Epithelial cell of proximal tubule (primary cell): ENCODE measurements around the gene HNRNPF. TPM values are rescaled to one million over a fixed set of nuclear protein-coding genes. Genes with fewer than 3 reads are reported as not detected.

Source experiments
- DNase-seq: peaks from one replicate; pipeline ENCODE4 v3.0.0-alpha.2; 2011; ENCODE audit warnings: low read depth
- H3K4me3 ChIP-seq: 2 replicates; pipeline ENCODE4 v1.5.1; 2011; ENCODE audit warnings: low read depth, mild to moderate bottlenecking, low read length
- CTCF ChIP-seq: conservative IDR thresholded peaks from 2 replicates; pipeline ENCODE4 v1.5.1; 2012; ENCODE audit warnings: low read depth, mild to moderate bottlenecking, low read length
- total RNA-seq: library from RNA; depleted of rRNA; stranded (reverse); fragments of >200 nt; gene quantifications from 2 replicates; pipeline ENCODE4 v1.2.3, GENCODE V29; 2015

The HNRNPF gene
- total RNA-seq, 1 donor from 2014 or later: 207 TPM

GRCh38 chr10:43390333-43390732, 18.7 kb downstream of the HNRNPF start:
- DNase-seq: no peak
- no peak for TF ChIP-seq CTCF

DNA sequence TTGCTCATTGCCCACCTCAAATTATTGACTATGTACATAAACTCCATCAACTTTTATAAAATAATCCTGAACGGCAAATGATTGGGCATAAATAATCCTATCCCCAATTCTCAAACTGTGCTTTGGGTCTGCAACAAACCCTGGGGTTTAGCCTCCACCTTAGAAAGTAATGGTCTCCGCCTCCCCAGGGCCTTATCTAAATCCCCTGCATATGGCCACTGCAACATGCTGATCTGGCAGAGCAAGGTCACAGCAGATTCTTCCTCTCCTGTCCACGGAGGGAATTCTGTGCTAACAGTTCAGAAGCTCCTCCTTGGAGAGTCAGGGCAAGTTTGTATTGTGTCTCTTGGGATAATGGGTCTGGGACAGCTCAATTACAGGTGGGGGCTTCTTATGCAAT, 19.1 kb downstream of the HNRNPF start:
- no peak for TF ChIP-seq CTCF
- no peak for DNase-seq
- no peak overlapping the region for H3K4me3 ChIP-seq

More at GRCh38 chr10:43390333-43390732, 18.7 kb downstream of the HNRNPF start:
- H3K4me3 ChIP-seq: no peak overlapping the region

DNA sequence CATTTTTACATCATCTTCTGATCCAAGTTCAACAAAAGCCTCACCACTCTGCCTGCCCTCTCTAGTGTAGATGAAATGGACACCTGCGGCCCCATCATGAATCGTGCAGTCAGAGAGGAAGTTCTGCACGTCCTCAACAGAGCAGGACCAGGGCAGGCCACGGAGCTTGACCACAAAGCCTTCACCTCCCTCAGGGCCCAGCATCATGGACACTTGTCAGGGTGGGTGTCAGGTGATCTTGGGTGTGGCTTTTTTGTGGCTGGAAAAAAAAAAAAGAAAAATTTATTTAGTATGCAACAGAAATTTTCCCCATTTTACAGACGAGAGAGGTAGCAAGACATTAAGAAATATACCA, 21.3 kb downstream of the HNRNPF start:
- no peak overlapping the region for H3K4me3 ChIP-seq
- TF ChIP-seq CTCF: no peak
- no peak for DNase-seq

GRCh38 chr10:43386981-43387677, 21.9 kb downstream of the HNRNPF start:
- TF ChIP-seq CTCF: no peak
- H3K4me3 ChIP-seq: no peak overlapping the region
- no peak for DNase-seq

GRCh38 chr10:43386549-43386948, 22.4 kb downstream of the HNRNPF start:
- H3K4me3 ChIP-seq: no peak overlapping the region
- TF ChIP-seq CTCF: no peak
- no peak for DNase-seq

DNA sequence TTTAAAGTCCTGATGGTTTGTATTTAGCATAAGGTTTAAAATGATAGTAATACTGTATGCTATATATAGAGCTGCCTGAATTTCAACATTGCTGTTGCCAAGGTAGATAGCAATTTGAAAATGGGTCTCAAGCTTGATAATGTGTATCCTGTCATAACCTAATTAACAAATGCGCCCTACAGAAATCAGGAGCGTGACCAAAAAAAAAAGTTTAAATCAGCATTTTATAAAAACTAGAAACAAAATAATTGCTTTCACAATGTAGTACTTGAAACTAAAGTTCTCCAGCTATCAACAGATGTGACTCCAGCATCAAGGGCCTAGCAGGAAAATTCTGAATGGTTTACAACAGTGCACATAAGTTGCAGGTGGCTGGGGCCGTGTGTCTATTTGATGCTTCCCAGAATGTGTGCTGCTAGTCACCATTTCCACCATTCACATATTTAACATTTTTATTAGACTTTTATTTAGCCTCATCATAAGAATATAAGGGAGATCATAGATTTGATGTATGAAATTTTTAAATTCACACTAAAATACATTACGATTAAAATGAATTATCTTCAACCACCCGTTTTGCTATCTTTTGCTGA, 23.5 kb downstream of the HNRNPF start:
- TF ChIP-seq CTCF: no peak
- no peak for DNase-seq
- H3K4me3 ChIP-seq: no peak overlapping the region
